ENCODE measurements around the gene PPP1R12A.

DNA sequence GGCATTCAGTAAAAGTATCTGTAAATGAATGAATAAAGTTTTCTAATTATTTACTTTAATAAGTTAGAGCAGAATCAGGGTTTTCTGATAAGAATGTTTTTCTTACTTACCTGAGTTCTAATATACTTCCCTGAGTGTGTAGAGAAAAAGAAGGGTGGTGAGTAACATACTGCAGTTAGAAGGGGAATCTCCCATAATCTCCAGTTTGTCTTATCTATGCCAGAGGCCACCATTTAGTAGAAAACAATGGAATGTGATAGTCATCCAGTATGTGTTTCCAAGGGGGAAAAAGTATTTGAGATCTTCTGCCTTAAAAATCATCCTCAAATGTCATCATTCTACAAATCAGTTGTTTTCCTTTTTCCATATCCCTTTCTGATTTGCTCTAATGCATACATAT lies 187.6 kb downstream of the PPP1R12A start:
- TF ChIP-seq POLR2AphosphoS5 (IDR thresholded peaks at IDR 0.05) (no peak), EP300 (IDR thresholded peaks at IDR 0.05) (no peak)
- TF ChIP-seq, protein P1, sequence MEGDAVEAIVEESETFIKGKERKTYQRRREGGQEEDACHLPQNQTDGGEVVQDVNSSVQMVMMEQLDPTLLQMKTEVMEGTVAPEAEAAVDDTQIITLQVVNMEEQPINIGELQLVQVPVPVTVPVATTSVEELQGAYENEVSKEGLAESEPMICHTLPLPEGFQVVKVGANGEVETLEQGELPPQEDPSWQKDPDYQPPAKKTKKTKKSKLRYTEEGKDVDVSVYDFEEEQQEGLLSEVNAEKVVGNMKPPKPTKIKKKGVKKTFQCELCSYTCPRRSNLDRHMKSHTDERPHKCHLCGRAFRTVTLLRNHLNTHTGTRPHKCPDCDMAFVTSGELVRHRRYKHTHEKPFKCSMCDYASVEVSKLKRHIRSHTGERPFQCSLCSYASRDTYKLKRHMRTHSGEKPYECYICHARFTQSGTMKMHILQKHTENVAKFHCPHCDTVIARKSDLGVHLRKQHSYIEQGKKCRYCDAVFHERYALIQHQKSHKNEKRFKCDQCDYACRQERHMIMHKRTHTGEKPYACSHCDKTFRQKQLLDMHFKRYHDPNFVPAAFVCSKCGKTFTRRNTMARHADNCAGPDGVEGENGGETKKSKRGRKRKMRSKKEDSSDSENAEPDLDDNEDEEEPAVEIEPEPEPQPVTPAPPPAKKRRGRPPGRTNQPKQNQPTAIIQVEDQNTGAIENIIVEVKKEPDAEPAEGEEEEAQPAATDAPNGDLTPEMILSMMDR (IDR thresholded peaks at IDR 0.05), result no peak
